Fibroblast of mammary gland (primary cell): ENCODE measurements around the gene PRPSAP1.
A peak's percentile ranks its signal among the peaks of the same experiment; 100 is the strongest.
"Not testable (repeated sequence)": the region's sequence is repeated elsewhere in the genome, so short reads cannot be mapped to it uniquely, and the experiment has no call there.

ENCODE experiments used
- DNase-seq: peaks from one replicate; pipeline ENCODE4 v3.0.0-alpha.2; 2010; ENCODE audit warnings: low read depth
- H3K4me3 ChIP-seq: 2 replicates; pipeline ENCODE4 v1.5.1; 2011; ENCODE audit warnings: low read depth, mild to moderate bottlenecking, low read length, moderate library complexity; ENCODE audit not compliant: control insufficient read depth
- TF ChIP-seq, protein P1 (sequence below): conservative IDR thresholded peaks from 2 replicates; pipeline ENCODE4 v1.5.1; 2011; ENCODE audit warnings: low read depth, low read length, inconsistent platforms; ENCODE audit not compliant: control insufficient read depth, insufficient read depth

PRPSAP1 gene

DNA sequence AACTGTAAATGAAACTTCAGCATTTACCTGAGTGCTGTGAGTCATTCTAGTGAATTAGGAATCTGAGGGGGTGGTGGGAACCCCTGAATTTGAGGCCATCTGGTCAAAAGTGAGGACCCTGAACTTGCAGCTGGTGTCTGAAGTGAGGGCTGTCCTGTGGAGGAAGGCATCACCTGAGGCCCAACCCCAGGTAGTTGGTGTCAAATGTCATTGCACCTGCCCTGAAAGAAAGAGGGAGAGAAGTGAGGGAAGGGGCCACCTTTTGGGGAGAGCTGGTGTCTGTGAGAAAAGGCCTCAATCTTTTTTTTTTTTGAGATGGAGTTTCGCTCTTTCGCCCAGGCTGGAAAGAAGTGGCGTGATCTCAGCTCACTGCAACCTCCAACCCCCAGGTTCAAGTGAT, 12.5 kb upstream of the PRPSAP1 start:
- no peak overlapping the region for H3K4me3 ChIP-seq
- DNase-seq, result no peak
- TF ChIP-seq, protein P1, sequence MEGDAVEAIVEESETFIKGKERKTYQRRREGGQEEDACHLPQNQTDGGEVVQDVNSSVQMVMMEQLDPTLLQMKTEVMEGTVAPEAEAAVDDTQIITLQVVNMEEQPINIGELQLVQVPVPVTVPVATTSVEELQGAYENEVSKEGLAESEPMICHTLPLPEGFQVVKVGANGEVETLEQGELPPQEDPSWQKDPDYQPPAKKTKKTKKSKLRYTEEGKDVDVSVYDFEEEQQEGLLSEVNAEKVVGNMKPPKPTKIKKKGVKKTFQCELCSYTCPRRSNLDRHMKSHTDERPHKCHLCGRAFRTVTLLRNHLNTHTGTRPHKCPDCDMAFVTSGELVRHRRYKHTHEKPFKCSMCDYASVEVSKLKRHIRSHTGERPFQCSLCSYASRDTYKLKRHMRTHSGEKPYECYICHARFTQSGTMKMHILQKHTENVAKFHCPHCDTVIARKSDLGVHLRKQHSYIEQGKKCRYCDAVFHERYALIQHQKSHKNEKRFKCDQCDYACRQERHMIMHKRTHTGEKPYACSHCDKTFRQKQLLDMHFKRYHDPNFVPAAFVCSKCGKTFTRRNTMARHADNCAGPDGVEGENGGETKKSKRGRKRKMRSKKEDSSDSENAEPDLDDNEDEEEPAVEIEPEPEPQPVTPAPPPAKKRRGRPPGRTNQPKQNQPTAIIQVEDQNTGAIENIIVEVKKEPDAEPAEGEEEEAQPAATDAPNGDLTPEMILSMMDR, result no peak

DNA sequence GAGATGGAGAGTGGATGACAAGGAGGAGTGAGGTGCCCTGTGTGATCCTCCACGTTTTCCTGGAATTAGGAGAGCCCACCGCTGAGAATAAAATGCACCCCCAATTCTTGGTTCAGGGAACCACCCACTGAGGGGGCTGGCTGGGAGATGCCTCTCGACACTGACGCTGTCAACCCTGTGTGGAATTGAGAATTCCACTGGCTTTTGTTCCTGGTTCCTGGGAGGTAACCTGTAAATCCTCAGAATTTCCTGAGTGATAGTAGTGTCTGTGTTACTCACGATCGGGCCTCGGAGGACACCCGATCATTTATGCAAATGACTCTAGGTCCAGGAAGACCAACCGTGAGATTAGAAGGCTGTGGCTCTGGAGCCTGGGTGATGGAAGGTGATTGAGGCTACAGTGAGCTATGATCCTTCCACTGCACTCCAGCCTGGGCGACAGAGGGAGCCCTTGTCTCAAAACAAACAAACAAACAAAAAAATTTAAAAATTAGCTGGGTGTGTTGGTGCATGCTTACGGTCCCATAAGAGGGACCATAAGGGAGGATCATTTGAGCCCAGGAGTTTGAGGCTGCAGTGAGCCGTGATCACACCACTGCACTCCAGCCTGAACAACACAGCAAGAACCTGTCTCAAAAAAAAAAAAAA, 11.7 kb upstream of the PRPSAP1 start:
- TF ChIP-seq, protein P1, result peak; percentile 48
- no peak for DNase-seq
- H3K4me3 ChIP-seq, result no peak overlapping the region

DNA sequence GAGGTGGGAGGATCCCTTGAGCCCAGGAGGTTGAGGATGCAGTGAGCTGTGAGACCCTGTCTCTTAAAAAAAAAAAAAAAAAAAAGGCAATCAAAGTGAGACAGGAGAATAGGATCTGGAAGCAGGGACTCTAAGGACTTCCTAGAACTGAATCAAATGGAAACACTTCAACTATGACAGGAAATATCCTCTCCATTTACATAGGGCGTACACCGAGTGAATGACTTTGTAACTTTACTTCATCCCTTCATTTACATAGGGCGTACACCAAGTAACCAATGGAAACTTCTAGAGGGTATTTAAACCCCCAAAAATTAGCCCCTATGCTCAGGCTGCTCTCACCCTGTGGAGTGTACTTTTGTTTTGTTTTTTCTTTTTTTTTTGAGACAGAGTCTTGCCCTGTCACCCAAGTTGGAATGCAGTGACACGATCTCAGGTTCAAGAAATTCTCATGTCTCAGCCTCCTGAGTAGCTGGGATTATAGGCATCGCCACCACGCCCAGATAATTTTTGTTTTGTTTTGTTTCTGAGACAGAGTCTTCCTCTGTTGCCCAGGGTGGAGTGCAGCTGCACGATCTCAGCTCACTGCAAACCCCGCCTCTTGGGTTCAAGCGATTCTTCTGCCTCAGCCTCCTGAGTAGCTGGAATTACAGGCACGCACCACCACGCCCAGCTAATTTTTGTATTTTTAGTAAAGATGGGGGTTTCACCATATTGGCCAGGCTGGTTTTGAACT, 9.6 kb upstream of the PRPSAP1 start:
- DNase-seq, result no peak
- no peak overlapping the region for H3K4me3 ChIP-seq
- TF ChIP-seq, protein P1, result no peak

DNA sequence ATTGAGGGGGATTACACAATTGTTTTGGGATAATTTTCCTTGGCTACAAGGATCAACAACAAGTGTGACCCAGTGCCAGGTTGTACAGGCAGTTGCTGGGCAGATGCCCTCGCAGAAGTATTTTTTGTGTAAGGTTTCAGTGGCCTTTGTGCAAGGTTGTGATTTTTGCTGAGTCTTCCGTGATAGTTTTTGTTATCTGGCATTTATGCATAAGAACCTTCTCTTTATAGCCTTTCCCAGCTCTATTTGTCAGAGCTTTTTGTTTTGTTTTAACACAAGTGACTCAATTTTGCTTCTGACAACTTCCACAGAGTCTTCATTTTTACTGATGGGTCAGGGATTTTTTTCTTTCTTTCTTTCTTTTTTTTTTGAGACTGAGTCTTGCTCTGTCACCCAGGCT, 6.7 kb upstream of the PRPSAP1 start:
- no peak overlapping the region for H3K4me3 ChIP-seq
- DNase-seq, result no peak
- TF ChIP-seq, protein P1, result no peak

DNA sequence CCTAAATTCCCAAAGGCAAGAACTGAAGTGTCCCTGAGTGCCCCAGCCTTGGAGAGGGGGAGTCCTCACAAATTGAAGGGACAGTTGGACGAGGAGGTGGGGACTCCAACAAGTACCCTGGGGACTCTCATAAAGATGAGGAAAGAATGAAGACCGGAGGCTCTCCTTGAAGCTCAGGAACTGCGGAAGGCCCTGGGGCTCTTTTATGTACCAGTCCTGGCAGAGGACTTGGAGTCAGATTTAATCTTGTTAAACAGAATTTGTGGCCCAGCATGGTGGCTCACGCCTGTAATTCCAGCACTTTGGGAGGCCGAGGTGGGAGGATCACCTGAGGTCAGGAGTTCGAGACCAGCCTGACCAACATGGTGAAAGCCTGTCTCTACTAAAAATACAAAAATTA, 6.1 kb upstream of the PRPSAP1 start:
- not testable (repeated sequence) for H3K4me3 ChIP-seq, DNase-seq

DNA sequence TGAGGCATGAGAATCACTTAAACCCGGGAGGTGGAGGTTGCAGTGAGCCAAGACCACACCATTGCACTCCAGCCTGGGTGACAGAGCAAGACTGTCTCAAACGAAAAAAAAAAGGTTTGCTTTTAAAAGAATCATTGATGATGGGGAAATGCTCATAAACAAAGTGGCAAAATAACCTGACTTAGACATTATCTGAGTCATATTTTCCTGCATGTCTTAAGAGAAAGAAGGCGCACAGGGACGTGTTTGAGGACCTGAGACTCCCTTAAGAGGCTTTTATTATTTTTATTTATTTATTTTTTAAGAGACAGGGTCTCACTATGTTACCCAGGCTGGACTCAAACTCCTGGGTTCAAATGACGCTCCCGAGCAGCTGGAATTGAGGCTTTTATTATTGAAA, 5.7 kb upstream of the PRPSAP1 start:
- H3K4me3 ChIP-seq, result no peak overlapping the region
- no peak for DNase-seq
- TF ChIP-seq, protein P1, result no peak

DNA sequence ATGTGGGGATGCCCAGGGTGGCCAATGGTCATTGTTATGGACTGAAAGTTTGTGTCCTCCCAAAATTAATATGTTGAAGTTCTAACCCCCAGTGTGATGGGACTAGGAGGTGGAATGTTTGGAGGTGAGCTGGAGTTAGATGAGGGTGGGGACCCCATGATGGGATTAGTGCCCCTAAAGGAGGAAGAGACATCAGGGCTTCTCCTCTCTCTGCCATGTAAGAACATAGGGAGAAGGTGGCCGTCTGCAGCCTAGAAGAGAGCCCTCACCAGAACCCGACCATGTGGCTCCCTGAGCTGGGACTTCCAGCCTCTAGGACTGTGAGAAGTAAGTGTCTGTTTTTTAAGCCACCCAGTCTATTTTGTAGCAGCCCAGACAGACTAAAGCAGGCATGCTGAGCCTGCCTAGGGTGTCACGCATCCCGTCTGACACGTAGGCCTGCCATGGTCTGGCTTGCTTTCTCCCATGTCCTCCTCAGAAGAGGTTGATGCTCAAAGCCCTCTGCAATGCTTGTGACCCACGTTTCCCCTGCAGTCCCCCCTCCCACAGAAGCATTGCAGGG, 4.0 kb upstream of the PRPSAP1 start:
- H3K4me3 ChIP-seq, result no peak overlapping the region
- TF ChIP-seq, protein P1, result no peak
- DNase-seq, result no peak
